Measurements from ENCODE around the gene NT5DC3.
"Not testable (repeated sequence)": the region's sequence is repeated elsewhere in the genome, so short reads cannot be mapped to it uniquely, and the experiment has no call there.

NT5DC3 gene

GRCh38 chr12:103839609-103840461 is 1.2 kb downstream of the NT5DC3 start:
- CTCF ChIA-PET = interaction anchor here (1.0 to 2.2 kb wide), 5 partner anchors 18 to 69 kb away, joined by 3 to 11 read pairs (median 3); no protein-coding TSS in a partner anchor
- POLR2A ChIA-PET = interaction anchor here (0.7 to 1.1 kb wide), 2 partner anchors 14 to 71 kb away, joined by 3 to 4 read pairs; no protein-coding TSS in a partner anchor
- no peak for DNase-seq (ENCODE audit: low read depth, low spot score)
- no peak for TF ChIP-seq CTCF (IDR thresholded peaks at IDR 0.05; ENCODE audit: insufficient read depth, low read length, missing control alignments)
- H3K4me3 ChIP-seq (ENCODE audit: low read depth, low read length) = peak overlapping the region; percentile 67

GRCh38 chr12:103839103-103839502 is 1.9 kb downstream of the NT5DC3 start:
- no peak overlapping the region for H3K4me3 ChIP-seq (ENCODE audit: low read depth, low read length)
- ChIA-PET POLR2A (no interaction called here), CTCF (interaction anchor here (1.6 kb wide), 1 partner anchor 22 kb away, joined by 6 read pairs; no protein-coding TSS in a partner anchor)
- DNase-seq (ENCODE audit: low read depth, low spot score) = no peak
- TF ChIP-seq CTCF (IDR thresholded peaks at IDR 0.05; ENCODE audit: insufficient read depth, low read length, missing control alignments) = no peak

GRCh38 chr12:103838254-103838914 is 2.6 kb downstream of the NT5DC3 start:
- TF ChIP-seq CTCF (IDR thresholded peaks at IDR 0.05; ENCODE audit: insufficient read depth, low read length, missing control alignments) = no peak
- ChIA-PET CTCF (no interaction called here), POLR2A (no interaction called here)
- no peak for DNase-seq (ENCODE audit: low read depth, low spot score)
- peak overlapping the region; percentile 6; the same call in 1 of the 2 replicates for H3K4me3 ChIP-seq (ENCODE audit: low read depth, low read length)

GRCh38 chr12:103836345-103836744 is 4.7 kb downstream of the NT5DC3 start:
- no peak for TF ChIP-seq CTCF (IDR thresholded peaks at IDR 0.05; ENCODE audit: insufficient read depth, low read length, missing control alignments)
- ChIA-PET POLR2A (no interaction called here), CTCF (interaction anchor here (0.7 to 1.0 kb wide), 2 partner anchors 10 to 65 kb away, joined by 3 to 4 read pairs; no protein-coding TSS in a partner anchor)
- DNase-seq (ENCODE audit: low read depth, low spot score) = no peak
- H3K4me3 ChIP-seq (ENCODE audit: low read depth, low read length) = no peak overlapping the region

GRCh38 chr12:103835747-103836335 is 5.2 kb downstream of the NT5DC3 start:
- POLR2A ChIA-PET; H3K4me3 ChIP-seq (ENCODE audit: low read depth, low read length); DNase-seq (ENCODE audit: low read depth, low spot score): not testable (repeated sequence)
- CTCF ChIA-PET = interaction anchor here (0.7 to 1.0 kb wide), 2 partner anchors 10 to 65 kb away, joined by 3 to 4 read pairs; no protein-coding TSS in a partner anchor

GRCh38 chr12:103834942-103835341 is 6.1 kb downstream of the NT5DC3 start:
- CTCF ChIA-PET = interaction anchor here (0.9 to 1.9 kb wide), 3 partner anchors 12 to 63 kb away, joined by 3 to 5 read pairs (median 4); no protein-coding TSS in a partner anchor
- no peak for TF ChIP-seq CTCF (IDR thresholded peaks at IDR 0.05; ENCODE audit: insufficient read depth, low read length, missing control alignments)
- no peak overlapping the region for H3K4me3 ChIP-seq (ENCODE audit: low read depth, low read length)
- DNase-seq (ENCODE audit: low read depth, low spot score) = no peak
- POLR2A ChIA-PET = no interaction called here

Measured in AG04449 (cell line).